GM19467 (cell line): Measurements from ENCODE around the gene PDE1C.
"Not testable (repeated sequence)": the region's sequence is repeated elsewhere in the genome, so short reads cannot be mapped to it uniquely, and the experiment has no call there.

Source experiments
- ATAC-seq: cut with Tn5 transposase; IDR thresholded peaks from one replicate; pipeline ENCODE4 v1.9.1; 2021; ENCODE audit warnings: mild to moderate bottlenecking, moderate library complexity; ENCODE audit not compliant: unreplicated experiment

The PDE1C gene

DNA sequence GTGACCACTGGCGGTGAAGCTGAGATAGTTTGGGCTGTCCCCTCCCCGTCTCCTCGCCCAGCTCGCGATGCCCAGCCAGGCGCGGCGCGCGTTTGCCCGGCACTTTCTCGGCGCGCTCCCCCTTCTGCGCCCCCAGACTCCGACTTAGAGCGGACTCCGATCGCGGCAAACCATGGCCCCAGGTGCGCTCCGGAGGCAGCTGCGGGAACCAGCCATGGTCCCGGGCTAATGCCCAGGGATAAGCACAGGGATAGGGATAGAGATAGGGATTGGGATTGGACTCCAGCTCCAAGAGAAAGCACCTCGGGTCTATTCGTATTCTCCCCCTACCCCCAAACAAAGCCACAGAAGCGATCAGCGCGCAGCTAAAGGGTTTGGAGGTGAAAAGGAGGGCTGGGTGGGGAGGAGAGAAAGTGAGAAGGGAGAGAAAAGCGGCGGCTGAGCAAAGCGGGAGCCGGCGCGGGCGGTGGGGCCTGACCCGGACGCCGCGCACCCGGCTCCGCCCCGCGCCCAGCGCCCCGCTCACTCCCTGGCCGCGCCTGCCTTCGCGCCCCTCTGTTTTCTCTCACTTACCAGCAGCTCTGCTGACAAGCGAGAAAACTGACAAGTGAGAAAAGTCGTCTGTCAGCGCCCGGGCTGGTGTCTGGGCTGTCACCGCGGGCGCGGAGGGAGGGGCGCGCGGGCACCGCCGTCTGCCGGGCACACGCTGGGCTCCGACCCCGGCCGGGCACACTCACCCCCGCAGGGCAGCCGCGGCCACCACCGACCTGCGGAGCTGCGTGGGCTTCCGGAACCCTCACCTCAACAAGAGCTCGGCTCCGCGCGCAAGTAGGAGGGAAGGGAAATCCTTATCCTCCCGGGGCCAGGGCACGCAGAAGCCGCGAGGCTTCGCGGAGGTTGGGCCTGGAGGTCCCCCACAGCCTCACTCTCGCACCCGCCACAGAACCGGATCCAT is at the start of gene PDE1C:
Gene PDE1C (minus strand): TSS at position 2 of the 955 bp plus-strand sequence.
- no peak for ATAC-seq

DNA sequence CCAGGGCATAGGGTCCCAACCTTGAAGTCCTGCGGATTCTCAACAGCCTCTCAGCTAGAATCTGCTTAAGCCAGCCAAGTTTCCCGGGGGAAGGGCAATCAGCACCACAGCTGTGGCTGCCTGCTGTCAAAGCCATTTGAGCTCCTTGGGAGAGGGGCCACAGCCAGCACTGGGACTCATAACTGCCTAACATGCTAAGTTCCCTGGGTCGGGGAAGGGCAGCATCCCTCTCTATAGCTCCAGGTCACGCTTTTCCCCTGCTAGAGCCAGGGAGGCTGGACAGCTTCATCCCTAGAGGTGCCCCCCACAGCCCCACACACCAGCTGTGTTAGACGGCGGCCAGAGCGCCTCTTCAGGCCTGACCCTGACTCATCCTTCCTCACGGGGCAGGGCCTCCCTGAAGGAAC is 49.6 kb upstream of the PDE1C start:
- ATAC-seq, result no peak

DNA sequence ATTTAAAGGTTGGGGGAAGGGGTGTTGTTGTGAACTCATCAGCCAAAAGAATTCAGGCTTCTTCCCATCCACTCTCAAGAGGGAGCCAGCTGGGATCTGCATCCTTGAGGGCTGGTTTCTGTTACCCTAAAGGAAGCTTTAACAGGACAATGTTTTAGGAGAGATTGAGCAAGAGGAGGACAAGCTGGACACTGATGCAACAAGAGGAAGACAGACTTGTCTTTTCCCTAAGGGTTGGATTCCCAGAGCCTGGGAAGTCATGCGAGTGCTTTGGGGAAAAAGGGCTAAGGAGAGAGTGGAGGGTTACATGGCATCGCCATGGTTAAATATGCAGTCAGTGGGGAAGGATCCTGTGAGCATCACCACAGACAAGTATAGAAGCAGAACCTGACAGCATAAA is 47.6 kb upstream of the PDE1C start:
- ATAC-seq, result no peak

DNA sequence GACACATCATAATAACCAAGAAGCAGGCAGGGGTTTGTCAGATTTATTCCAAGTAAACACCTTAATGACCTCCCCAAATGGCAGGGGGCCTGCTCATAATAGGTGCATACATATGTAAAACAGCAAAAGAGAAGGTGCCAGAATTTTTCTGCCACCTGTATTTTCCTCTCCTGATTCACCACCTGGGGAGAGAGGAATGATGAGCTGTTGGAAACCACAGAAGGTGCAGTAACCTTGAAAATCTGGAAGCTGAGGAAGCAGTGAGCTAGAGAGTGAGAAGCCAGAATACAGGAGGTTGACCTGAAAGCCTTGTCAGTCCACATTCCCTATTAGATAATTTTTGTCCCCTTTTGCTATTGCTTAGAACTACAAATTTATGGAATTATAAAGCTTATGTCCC is 46.2 kb upstream of the PDE1C start:
- no peak for ATAC-seq

DNA sequence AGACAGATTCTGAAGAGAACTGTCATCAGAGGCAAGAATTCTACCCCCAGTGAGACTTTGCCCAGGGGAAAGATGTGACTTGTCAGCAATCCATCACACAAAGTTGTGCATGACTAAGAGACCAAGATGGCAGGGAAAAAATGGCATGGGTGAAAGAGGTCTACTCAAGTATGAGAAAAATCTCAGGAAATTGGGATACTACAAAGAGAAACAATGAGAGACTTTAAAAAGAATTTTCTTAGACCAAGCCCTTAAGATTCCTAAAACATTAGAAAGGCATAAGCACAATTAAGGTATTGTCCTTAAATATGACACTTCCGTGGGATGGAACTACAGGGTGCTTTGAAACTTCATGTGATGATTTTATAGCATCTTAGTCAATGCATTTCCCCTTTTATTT is 45.6 kb upstream of the PDE1C start:
- ATAC-seq, result no peak

DNA sequence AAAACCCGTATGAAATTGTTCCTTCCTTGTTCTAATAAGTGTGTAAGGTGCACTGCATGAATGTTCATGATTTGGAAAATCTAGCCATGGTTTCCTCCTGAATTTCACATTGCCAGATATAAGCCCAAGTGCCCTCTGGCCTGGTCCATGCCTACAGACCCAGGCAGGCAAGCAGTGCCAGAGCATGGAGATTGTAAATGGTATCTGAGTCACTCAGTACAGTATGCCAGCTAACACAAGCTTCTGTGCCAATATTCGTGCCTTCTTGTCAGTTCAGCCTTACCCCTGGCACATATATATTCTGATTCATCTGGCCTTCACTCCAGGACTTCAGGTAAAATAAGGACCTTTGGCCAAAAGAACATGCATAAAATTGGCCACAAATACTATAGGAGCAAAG is 38.4 kb upstream of the PDE1C start:
- no peak for ATAC-seq

DNA sequence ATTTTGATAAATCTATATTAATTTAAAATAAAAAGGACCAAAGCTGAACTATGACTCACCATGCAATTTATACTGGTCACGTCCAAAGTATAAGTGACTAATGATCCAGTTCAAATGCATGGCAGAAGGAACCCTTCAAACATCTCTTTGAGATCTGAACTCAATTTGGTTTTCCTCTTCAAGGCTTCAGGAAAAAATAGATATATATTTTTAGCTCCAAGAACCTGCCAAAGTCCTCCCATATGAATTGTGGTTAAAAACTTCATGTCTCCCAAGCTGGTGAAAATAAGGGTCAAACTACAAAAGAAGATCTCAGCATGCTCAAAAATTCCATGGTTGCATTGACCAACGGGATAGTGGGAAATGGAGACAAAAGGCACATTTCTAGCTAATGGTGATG is 34.6 kb upstream of the PDE1C start:
- no peak for ATAC-seq

DNA sequence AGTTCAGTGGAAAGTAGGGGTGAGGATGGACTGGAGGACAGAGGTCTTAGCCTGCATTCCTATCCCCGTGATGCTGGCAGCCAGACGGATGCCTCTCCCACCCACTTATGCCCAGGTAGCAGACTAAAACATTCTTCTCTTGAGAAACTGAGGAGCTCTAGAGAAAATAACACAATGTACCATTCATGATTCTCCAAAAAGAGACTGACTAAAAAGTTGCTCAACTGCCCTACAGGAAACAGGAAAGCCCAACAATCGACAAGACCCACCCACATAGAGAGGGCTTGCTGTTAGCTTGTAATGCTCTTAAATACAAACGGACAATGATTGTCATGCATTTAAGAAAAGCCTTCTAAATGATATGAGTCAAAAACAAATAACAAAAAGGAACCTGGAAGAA is 33.2 kb upstream of the PDE1C start:
- no peak for ATAC-seq

DNA sequence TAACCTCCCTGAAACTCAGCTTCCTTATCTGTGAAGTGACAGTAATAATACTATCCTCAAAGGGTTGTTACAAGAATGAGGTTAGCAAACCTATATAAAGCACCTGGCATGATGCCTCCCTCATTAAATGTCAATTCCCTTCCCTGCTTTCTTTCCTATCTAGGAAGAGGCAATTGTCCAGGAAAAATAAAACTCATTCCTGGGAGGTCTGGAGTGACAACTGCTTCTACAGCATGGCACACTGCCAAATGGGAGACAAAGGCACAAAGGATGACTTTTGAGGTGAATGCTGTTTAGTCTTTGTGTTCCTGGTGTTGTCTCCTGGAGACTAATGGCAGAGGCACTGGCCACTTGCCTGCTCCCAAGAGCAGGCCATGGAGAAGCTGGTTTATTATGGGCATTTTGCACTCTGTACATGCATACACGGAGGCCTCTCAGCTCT is 32.2 kb upstream of the PDE1C start:
- ATAC-seq, result no peak

DNA sequence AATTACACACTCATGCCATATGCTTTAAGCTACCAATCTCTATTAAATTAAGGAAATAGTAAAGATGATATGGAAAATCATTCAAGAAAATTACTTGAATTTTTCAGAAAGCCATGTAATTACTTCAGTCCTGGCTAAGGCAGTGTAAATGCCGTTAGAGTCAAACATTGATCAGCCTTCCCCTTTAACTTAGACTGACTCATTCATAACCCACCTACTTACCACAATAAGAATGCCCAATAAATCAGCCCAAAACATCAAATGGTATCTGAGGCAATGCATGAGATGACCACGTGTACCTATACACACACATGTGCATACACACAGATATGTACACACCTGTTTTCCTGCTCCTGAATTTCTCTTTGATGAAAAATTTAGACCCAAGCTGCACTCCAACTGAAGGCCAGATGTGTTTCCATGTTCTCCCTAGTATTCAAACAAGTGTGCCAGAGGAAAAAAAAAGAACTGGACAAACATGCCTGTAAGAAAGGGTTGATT is 30.2 kb upstream of the PDE1C start:
- ATAC-seq, result no peak

DNA sequence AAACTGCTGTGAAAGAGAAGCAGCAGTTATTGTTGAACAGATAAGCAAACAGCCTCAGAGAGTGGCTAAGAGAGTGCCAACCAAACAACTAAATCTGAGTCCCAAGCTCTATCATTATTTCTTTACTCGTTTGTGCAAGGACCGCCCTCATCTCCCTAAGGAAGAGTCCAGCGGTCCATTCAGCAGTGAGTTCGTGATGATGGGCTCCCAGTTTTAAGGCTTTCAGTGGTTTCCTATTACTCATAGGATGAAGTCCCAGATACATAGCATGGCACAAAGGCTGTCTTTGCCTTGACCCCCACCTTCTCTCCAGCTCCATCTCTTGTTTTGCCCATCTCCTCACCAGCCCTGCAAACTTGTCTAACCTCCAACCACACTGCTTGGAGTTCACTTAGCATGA is 24.3 kb upstream of the PDE1C start:
- ATAC-seq, result no peak

DNA sequence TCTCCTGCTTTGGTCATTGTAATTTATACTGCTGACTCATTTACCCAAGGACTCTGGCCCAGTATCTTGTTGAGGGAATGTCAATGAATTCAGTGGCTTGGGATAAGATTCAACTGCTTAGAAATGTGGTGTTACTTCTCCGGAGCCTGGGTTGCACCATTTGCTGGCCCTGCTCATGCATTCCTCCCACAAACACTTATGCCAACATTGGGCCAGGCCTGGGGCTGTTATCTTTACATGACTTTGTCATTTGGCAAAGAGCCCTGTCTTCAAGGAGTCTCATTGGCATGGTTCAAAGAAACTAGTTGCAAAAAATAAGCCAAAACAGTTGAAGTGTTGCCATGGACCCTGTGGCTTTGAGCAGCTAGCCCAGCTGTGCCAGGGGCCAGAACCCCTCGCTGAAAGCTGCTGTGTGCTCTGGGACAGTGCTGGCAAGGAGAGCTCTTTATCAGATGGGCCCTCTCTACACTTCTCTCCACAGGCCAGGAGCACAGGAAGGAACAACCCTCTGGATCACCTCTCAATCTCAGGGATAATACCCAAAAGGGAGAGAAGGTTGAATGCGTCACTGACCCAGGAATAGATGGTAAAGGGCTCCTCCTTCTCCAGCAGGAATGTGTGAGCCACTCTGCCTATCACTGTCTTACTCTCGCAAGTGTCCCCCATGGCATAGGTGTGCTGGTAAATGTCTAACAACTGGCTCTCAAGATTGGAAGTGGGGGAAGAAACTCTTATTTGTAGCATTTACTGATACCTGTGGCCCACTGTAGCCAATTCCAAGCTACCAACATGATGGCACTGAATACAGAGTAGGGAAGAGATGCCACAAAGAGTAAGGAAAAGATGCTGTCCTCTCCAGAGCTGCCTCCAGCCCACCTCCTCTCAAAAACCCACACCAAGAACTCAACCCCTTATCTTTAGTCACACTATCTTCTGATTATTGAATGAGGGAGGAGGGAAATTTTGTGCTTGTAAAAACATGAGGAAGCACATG is 23.5 kb upstream of the PDE1C start:
- no peak for ATAC-seq

DNA sequence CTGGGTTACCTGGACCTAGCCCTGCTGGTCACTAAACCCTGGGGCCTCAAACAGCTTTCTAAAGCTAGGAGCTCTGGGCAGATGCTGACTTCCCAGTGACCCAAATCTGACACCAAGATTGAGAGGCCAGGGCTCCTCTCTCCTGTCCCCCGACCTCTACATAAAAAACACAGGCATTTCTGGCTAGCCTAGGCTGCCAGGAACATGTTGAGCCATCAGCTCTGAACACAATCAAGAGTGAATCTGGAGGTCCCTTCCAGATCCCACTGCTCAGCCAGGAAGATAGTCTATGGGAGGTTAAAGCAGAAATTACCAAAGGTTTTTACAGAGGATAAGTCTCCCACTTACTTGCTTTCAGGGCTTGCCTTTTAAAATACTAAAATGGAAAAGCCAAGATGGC is 22.1 kb upstream of the PDE1C start:
- ATAC-seq, result no peak

DNA sequence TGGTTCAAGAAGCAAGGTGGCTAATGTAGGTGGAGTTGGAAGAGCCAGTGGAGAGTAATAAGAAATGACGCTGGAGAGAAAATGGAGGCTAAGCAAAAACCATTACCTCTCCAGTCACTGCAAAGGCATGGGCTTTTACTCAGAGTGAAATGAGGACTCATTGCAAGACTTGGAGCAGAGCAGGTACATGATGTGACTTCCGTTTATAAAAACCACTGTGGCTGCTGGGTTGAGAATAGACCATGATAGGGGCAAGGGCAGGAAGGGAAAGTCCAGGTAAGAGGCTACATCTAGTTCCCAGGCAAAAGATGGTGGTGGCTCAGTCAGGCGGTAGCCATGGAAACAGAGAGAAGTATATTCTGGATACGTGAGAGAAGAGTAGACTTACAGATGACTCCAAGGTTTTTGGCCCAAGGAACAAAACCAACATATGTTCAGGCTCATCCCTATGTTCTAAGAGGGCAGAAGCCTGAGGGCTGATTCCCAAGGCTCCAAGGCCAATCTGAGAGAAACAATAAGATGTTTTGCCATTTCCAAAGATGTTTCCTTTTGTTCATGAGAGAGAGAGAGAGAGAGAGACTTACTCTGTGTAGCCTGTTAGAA is 21.5 kb upstream of the PDE1C start:
- ATAC-seq, result no peak

DNA sequence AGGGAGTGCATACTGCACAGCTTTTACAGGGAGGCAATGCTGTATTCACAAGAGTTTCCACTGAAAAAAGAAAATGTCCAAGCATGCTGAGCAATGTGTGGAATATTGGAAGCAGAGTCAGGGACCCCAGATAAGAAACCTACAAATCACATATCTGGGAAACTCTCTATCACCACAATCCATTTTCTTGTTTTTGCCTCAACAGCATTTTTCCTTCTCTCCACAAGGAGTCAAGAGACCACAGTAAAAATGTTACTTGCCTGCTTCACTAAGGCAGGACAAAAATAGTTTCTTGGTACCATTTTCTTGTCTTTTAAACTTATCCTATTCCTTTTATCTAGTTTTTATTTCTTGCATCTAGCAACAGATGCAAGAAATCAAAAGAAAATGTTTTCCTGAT is 19.5 kb upstream of the PDE1C start:
- ATAC-seq, result no peak

DNA sequence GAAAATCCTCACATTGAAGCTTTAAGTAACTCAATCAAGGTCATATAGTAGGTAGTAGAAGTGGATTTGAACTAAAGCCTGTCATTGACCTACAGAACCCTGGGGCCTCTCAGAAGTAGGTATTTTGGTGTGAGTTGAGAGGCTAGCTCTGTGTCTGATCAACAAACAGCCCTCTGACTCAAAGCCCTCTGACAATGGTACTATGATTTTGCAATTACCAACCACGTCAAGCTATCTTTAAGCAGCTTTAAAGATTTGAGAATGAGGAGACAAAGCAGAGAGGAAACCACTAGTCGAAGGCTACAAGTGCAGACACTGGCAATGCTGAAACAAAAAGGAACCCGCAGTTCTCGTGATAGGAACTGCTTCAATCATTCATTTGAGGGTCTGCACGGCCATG is 19.0 kb upstream of the PDE1C start:
- ATAC-seq, result no peak

DNA sequence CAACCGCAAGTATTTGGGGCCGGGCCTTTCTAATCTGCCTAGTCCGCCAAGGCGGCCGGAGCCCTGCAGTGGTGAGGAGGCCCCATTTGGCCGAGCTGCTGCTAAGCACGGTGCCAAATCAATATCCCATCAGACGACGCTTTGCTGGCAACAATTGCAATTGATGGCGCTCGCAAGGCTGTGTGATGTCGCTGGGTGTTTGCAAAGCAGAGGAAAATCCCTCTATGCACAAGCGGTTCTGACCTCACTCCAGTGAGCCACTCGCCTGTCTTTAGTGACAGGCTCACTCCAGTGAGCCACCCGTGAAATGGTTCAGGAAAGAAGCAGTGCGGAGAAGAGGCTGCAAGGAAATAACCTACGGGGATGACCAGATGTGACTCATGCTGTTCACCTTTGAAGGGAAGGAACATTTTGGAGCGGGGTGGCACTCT is 18.3 kb upstream of the PDE1C start:
- no peak for ATAC-seq

DNA sequence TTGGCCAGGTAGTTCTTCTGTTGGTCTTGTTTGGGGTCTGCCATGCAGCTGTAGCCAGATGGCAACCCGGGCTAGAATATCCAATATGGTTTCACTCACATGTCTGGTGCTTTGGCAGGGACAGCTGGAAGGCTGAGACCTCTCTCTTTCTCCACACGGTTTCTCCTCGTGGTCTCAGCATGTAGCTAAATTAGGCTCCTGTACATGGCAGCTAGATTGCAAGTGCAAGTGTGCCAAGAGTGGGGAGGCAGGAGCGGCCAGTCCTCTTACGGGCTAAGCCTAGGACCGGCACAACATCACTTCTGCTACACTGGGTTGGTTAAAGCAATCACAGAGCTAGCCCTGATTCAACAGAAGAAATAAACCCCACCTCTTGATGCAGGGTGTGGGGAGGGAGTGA is 9.3 kb upstream of the PDE1C start:
- no peak for ATAC-seq

DNA sequence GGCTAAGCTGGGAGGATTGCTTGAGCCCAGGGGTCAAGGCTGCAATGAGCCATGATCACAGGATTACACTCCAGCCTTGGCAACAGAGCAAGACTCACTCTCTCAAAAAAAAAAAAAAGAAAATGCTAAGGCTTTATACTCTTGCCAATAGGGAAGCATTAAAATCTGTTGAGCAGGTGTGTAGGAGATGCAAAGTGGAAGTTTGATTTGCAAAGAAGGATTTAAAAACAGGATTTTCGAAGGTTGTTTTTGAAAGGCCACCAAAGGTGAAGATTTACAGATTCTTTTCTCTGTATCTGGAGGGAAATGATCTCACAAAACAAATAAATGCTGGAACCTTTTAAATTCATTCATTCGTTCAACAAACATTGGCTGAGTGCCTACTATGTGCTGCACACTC is 8.6 kb upstream of the PDE1C start:
- ATAC-seq, result no peak

DNA sequence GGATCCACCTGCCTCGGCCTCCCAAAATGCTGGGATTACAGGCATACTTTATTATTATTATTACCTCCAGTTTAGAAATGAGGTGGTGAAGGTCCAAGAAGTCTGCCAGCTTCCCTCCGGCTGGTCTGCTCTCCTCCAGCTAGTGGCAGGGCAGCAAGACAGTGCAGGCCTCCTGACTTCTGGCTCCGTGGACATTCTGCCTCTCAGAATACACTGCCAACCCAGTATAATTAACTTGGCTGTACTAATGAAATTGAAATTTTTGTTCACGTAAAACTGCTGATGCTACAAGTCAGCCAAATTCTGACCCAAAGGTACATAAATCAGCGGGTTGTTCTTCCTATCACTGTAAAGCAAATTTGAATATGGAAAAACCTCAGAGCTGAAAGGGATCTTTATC is 7.6 kb upstream of the PDE1C start:
- ATAC-seq, result no peak

DNA sequence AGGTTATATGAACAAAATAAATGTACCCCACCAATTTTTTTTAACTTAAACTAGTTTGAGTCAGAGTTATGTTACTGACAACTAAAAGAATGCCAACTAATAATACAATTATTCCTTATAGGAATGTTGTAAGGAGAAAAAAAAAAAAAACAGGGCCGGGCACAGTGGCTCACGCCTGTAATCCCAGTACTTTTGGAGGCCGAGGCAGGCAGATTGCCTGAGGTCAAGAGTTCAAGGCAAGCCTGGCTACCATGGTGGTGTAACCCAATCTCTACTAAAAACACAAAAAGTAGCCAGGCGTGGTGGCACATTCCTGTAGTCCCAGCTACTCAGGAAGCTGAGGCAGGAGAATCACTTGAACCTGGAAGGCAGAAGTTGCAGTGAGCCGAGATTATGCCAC is 6.6 kb upstream of the PDE1C start:
- ATAC-seq, result not testable (repeated sequence)
